ENCODE measurements around the gene OR52H1. TPM values are rescaled to one million over a fixed set of nuclear protein-coding genes. Genes with fewer than 3 reads are reported as not detected.

OR52H1 gene
- polyA plus RNA-seq, 1 of the 3 experiments (the other 2 are of a cell fraction): not detected

DNA sequence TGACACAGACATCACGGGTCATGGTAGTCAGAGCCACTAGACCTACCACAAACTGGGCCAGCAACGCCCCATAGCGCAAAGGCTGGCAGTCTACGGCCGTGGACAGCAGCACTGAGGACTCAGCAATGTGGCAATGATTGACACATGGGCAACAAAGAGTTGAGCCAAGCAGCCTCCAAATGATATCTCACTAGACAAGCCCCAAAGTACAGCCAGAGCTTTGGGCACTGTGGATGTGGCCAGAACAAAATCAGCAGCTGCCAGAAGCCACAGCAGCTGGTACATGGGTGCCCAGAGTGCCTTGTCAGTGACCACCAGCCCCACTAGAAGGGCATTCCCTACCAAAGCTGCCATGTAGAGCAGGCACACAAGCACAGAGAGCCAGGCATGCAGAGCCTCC lies 20.6 kb downstream of the OR52H1 start:
- Histone ChIP-seq H3K79me2 (ENCODE audit: insufficient read depth) (no peaks in the 10 kb centered on the region), H3K4me1 (ENCODE audit: control insufficient read depth in 1 of 2, insufficient read depth in 2 of 2, low read depth in 1 of 2, low read length in 1 of 2) (no peaks in the 10 kb centered on the region), H3K9me3 (no peaks in the 10 kb centered on the region), H3K4me3 (ENCODE audit: low read depth in 2 of 2, low read length in 1 of 2) (no peak overlapping the region), H3K27me3 (ENCODE audit: insufficient read depth) (peaks cover 9% of the 10 kb centered on the region), H2AFZ (ENCODE audit: low read depth) (no peak overlapping the region), H3K4me2 (no peak overlapping the region), H3F3A (replicated peaks; ENCODE audit: insufficient read depth) (no peaks in the 10 kb centered on the region), H4K20me1 (ENCODE audit: insufficient read depth) (no peaks in the 10 kb centered on the region), H3K27ac (ENCODE audit: low read depth in 2 of 2, low read length in 1 of 2) (no peak overlapping the region), H3K9ac (no peak overlapping the region), H3K36me3 (replicated peaks in 1 of 2; ENCODE audit: control insufficient read depth in 1 of 2, insufficient read depth in 2 of 2, low read length in 1 of 2) (no peaks in the 10 kb centered on the region), H3K9me2 (no peaks in the 10 kb centered on the region)
- TF ChIP-seq NFIC (IDR thresholded peaks at IDR 0.05; ENCODE audit: borderline replicate concordance) (no peak), TCF12 (IDR thresholded peaks at IDR 0.05) (no peak), RFX5 (IDR thresholded peaks at IDR 0.05; ENCODE audit: low read length) (no peak)
- TF ChIP-seq, protein P1, sequence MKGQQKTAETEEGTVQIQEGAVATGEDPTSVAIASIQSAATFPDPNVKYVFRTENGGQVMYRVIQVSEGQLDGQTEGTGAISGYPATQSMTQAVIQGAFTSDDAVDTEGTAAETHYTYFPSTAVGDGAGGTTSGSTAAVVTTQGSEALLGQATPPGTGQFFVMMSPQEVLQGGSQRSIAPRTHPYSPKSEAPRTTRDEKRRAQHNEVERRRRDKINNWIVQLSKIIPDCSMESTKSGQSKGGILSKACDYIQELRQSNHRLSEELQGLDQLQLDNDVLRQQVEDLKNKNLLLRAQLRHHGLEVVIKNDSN (IDR thresholded peaks at IDR 0.05; ENCODE audit: borderline replicate concordance, low read depth): no peak
- 4% methylated on average over 5 of the region's 5 CpGs for WGBS (ENCODE audit: low lambda C conversion rate)
- CTCF ChIA-PET: no interaction called here
- POLR2A ChIA-PET: no interaction called here
- no peak for DNase-seq

DNA sequence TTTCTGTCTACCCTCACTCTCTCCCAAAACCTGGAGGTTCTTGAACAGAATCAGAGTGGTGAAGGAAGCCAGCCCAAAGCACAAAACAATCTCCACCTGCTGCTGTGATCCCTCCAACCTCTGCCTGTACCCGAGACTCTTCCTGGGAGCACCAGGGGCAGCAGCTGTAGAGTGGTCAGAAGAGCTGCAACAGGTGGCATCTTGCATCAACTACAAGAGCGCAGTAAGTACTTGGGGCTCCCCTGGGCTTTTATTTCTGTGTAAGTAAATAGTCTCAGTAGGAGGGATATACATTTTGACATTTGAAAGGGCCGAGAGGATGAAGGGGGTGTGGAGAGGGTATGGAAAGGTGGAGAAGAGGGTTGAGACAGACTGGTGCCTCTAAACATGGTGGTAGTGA lies 23.6 kb downstream of the OR52H1 start:
- Histone ChIP-seq H3K9me3 (no peaks in the 10 kb centered on the region), H3K9ac (no peak overlapping the region), H3K4me2 (no peak overlapping the region), H3K27me3 (ENCODE audit: insufficient read depth) (no peaks in the 10 kb centered on the region), H3K27ac (ENCODE audit: low read depth in 2 of 2, low read length in 1 of 2) (no peak overlapping the region), H3K9me2 (no peaks in the 10 kb centered on the region), H3K4me3 (ENCODE audit: low read depth in 2 of 2, low read length in 1 of 2) (no peak overlapping the region), H3K79me2 (ENCODE audit: insufficient read depth) (no peaks in the 10 kb centered on the region), H3K4me1 (ENCODE audit: control insufficient read depth in 1 of 2, insufficient read depth in 2 of 2, low read depth in 1 of 2, low read length in 1 of 2) (no peaks in the 10 kb centered on the region), H3K36me3 (replicated peaks in 1 of 2; ENCODE audit: control insufficient read depth in 1 of 2, insufficient read depth in 2 of 2, low read length in 1 of 2) (no peaks in the 10 kb centered on the region), H4K20me1 (ENCODE audit: insufficient read depth) (no peaks in the 10 kb centered on the region), H2AFZ (ENCODE audit: low read depth) (no peak overlapping the region), H3F3A (replicated peaks; ENCODE audit: insufficient read depth) (no peaks in the 10 kb centered on the region)
- no peak for TF ChIP-seq NFIC (IDR thresholded peaks at IDR 0.05; ENCODE audit: borderline replicate concordance)
- no peak for TF ChIP-seq YY1 (IDR thresholded peaks at IDR 0.05; ENCODE audit: low read depth)
- TF ChIP-seq, protein P2, sequence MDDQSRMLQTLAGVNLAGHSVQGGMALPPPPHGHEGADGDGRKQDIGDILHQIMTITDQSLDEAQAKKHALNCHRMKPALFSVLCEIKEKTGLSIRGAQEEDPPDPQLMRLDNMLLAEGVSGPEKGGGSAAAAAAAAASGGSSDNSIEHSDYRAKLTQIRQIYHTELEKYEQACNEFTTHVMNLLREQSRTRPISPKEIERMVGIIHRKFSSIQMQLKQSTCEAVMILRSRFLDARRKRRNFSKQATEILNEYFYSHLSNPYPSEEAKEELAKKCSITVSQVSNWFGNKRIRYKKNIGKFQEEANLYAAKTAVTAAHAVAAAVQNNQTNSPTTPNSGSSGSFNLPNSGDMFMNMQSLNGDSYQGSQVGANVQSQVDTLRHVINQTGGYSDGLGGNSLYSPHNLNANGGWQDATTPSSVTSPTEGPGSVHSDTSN (IDR thresholded peaks at IDR 0.05): no peak
- TF ChIP-seq TAF1 (IDR thresholded peaks at IDR 0.05; ENCODE audit: borderline replicate concordance, low read depth, low read length): no peak
- TF ChIP-seq POLR2AphosphoS5 (IDR thresholded peaks at IDR 0.05; ENCODE audit: low read depth, low read length): no peak
- TF ChIP-seq TCF12 (IDR thresholded peaks at IDR 0.05): no peak
- no peak for TF ChIP-seq SIN3A (IDR thresholded peaks at IDR 0.05; ENCODE audit: borderline replicate concordance, low read depth, low read length)
- no peak for TF ChIP-seq RXRA (IDR thresholded peaks at IDR 0.05; ENCODE audit: borderline replicate concordance, low read depth)
- no peak for TF ChIP-seq TEAD4 (IDR thresholded peaks at IDR 0.05; ENCODE audit: borderline replicate concordance, insufficient read depth)
- no peak for TF ChIP-seq FOXM1 (IDR thresholded peaks at IDR 0.05; ENCODE audit: low read depth)
- no peak for TF ChIP-seq MEF2A (IDR thresholded peaks at IDR 0.05; ENCODE audit: borderline replicate concordance, low read depth)
- TF ChIP-seq, protein P3, sequence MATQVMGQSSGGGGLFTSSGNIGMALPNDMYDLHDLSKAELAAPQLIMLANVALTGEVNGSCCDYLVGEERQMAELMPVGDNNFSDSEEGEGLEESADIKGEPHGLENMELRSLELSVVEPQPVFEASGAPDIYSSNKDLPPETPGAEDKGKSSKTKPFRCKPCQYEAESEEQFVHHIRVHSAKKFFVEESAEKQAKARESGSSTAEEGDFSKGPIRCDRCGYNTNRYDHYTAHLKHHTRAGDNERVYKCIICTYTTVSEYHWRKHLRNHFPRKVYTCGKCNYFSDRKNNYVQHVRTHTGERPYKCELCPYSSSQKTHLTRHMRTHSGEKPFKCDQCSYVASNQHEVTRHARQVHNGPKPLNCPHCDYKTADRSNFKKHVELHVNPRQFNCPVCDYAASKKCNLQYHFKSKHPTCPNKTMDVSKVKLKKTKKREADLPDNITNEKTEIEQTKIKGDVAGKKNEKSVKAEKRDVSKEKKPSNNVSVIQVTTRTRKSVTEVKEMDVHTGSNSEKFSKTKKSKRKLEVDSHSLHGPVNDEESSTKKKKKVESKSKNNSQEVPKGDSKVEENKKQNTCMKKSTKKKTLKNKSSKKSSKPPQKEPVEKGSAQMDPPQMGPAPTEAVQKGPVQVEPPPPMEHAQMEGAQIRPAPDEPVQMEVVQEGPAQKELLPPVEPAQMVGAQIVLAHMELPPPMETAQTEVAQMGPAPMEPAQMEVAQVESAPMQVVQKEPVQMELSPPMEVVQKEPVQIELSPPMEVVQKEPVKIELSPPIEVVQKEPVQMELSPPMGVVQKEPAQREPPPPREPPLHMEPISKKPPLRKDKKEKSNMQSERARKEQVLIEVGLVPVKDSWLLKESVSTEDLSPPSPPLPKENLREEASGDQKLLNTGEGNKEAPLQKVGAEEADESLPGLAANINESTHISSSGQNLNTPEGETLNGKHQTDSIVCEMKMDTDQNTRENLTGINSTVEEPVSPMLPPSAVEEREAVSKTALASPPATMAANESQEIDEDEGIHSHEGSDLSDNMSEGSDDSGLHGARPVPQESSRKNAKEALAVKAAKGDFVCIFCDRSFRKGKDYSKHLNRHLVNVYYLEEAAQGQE (IDR thresholded peaks at IDR 0.05; ENCODE audit: low read depth, low read length): no peak
- CTCF ChIA-PET: no interaction called here
- no peak for DNase-seq
- WGBS (ENCODE audit: low lambda C conversion rate): 0% methylated on average over 3 of the region's 3 CpGs
- POLR2A ChIA-PET: no interaction called here

All from SK-N-SH (cell line).